C4-2B (cell line): ENCODE measurements around the gene SLCO2A1.

Experiments
- H3K27ac ChIP-seq: fragments of 450-650 bp; 2 replicates; pipeline ENCODE4 v1.5.1; 2017
- CTCF ChIP-seq: fragments of 450-650 bp; conservative IDR thresholded peaks from 2 replicates; pipeline ENCODE4 v1.5.1; 2017; ENCODE audit warnings: mild to moderate bottlenecking
- ZFX ChIP-seq: fragments of 450-650 bp; IDR thresholded peaks from 2 replicates; pipeline ENCODE4 v1.6.1; 2017

SLCO2A1 gene

GRCh38 chr3:133887074-133887802 lies 142.5 kb downstream of the SLCO2A1 start:
- H3K27ac ChIP-seq = no peak overlapping the region
- no peak for TF ChIP-seq CTCF
- TF ChIP-seq ZFX = no peak

DNA sequence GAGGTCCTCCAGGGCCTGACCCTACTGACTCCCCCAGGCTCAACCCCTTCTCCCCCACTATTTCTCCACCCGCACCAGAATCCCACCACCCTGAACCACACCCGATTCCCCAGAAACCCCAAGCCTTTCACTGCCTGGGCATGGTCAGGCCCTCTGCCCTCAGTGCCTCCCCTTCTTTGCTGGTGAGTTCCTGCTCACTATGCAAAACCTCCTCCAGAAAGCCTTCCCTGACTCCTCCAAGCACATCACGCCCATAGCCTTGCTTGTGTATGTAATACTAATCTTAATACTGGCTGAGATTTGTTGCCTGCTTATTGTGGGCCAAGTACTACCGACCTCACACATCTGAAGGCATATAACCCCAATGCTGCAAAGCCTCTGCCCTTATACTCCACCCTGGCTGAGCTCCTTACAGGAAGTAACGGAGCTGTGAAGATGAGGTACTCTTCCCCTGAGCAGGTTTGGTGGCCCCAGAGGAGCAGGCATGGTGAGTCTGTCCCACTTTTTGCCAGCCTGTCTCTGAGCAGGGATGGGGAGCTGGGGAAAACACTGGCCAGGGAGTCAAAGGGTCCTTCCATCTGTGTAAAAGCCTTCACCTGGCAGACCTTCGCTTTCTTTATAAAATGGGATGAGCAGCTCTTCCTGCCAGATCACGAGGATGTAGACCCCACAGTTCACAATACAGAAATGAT lies 143.5 kb downstream of the SLCO2A1 start:
- TF ChIP-seq CTCF (no peak), ZFX (no peak)
- no peak overlapping the region for H3K27ac ChIP-seq

GRCh38 chr3:133884887-133885711 lies 144.6 kb downstream of the SLCO2A1 start:
- TF ChIP-seq ZFX (no peak), CTCF (no peak)
- no peak overlapping the region for H3K27ac ChIP-seq

- TF ChIP-seq ZFX = no peak
- TF ChIP-seq CTCF = no peak
- H3K27ac ChIP-seq = no peak overlapping the region
Measured at GRCh38 chr3:133884054-133884886, 145.5 kb downstream of the SLCO2A1 start.

DNA sequence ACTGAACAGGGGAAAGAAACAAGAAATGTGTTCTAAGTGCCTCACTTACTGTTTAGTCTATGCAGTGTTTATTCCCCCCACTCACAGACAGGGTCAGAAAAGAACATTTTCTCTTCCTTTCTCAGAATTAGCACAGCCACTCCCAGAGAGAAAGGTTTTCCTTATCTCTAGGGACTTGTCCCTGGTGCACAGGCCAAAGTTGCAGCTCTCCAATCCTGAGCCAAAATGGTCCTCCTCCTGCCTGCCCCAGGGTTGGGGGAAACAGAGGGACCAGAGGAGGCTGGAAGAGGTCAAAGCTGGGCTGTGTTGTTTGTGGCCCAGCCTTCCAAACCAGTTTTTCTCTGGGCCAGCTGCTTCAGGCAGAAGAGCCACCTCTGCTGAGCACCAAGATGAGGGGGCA lies 146.1 kb downstream of the SLCO2A1 start:
- H3K27ac ChIP-seq = no peak overlapping the region
- no peak for TF ChIP-seq CTCF
- TF ChIP-seq ZFX = no peak

GRCh38 chr3:133882986-133883586 lies 146.6 kb downstream of the SLCO2A1 start:
- TF ChIP-seq ZFX (no peak), CTCF (no peak)
- no peak overlapping the region for H3K27ac ChIP-seq
